Mesenchymal stem cell (in vitro differentiated cells and primary cell): ENCODE measurements around the gene FSD1.

Source experiments
- DNase-seq: peaks from one replicate; pipeline ENCODE4 v3.0.0-alpha.2; 2013
- H2AFZ ChIP-seq: one replicate; pipeline ENCODE4 v1.6.1; 2013; ENCODE audit warnings: low read depth, mild to moderate bottlenecking, control low read depth, inconsistent platforms, low read length, moderate library complexity
- H2AK5ac ChIP-seq: 2 replicates; pipeline ENCODE4 v1.6.1; 2013; ENCODE audit warnings: low read length, moderate library complexity, mild to moderate bottlenecking, inconsistent platforms; ENCODE audit not compliant: severe bottlenecking
- H2BK120ac ChIP-seq: one replicate; pipeline ENCODE4 v1.6.1; 2013; ENCODE audit warnings: low read depth, mild to moderate bottlenecking, inconsistent platforms, low read length, moderate library complexity
- H2BK12ac ChIP-seq, 2 experiments: one replicate each; pipeline ENCODE4 v1.6.1; 2013; ENCODE audit warnings: inconsistent platforms in 2 of 2, low read length in 2 of 2, mild to moderate bottlenecking in 2 of 2, moderate library complexity in 2 of 2, control low read depth in 1 of 2
- H2BK15ac ChIP-seq: one replicate; pipeline ENCODE4 v1.6.1; 2013; ENCODE audit warnings: mild to moderate bottlenecking, low read depth, inconsistent platforms; ENCODE audit not compliant: poor library complexity, severe bottlenecking
- H2BK5ac ChIP-seq: 2 replicates; pipeline ENCODE4 v1.6.1; 2013; ENCODE audit warnings: low read depth, mild to moderate bottlenecking, low read length, control low read depth, inconsistent platforms; ENCODE audit not compliant: poor library complexity, severe bottlenecking
- H3K14ac ChIP-seq, 2 experiments: one replicate each; pipeline ENCODE4 v1.6.1; 2013; ENCODE audit warnings: inconsistent platforms in 2 of 2, low read length in 2 of 2, control low read depth in 1 of 2, mild to moderate bottlenecking in 1 of 2, moderate library complexity in 1 of 2
- H3K18ac ChIP-seq, 2 experiments: one replicate each; pipeline ENCODE4 v1.6.1; 2013; ENCODE audit warnings: inconsistent platforms in 2 of 2, low read length in 2 of 2, control low read depth in 1 of 2, low read depth in 1 of 2, mild to moderate bottlenecking in 1 of 2
- H3K23ac ChIP-seq, 2 experiments: one replicate each; pipeline ENCODE4 v1.6.1; 2013; ENCODE audit warnings: inconsistent platforms in 2 of 2, low read length in 2 of 2, mild to moderate bottlenecking in 2 of 2, moderate library complexity in 2 of 2, control low read depth in 1 of 2
- H3K27ac ChIP-seq: 2 replicates; pipeline ENCODE4 v1.5.1; 2013; ENCODE audit warnings: mild to moderate bottlenecking, moderate library complexity, low read length, control low read depth, inconsistent platforms; ENCODE audit not compliant: poor library complexity, severe bottlenecking
- H3K27me3 ChIP-seq, 2 experiments: 2 replicates each; pipeline versions ENCODE4 v1.6.1 to v1.7.0; 2013; ENCODE audit warnings: low read length in 2 of 2, mild to moderate bottlenecking in 2 of 2, moderate library complexity in 2 of 2, control low read depth in 1 of 2, inconsistent platforms in 1 of 2; ENCODE audit not compliant: control insufficient read depth in 1 of 2, insufficient read depth in 1 of 2
- H3K36me3 ChIP-seq, 2 experiments: 2 replicates each; pipeline versions ENCODE4 v1.6.1 to v1.7.0; 2013; ENCODE audit warnings: low read length in 2 of 2, control low read depth in 1 of 2, inconsistent platforms in 1 of 2, low read depth in 1 of 2, mild to moderate bottlenecking in 1 of 2; ENCODE audit not compliant: insufficient read depth in 2 of 2, control insufficient read depth in 1 of 2
- H3K4ac ChIP-seq, 2 experiments: one replicate each; pipeline ENCODE4 v1.6.1; 2013; ENCODE audit warnings: inconsistent platforms in 2 of 2, low read length in 2 of 2, mild to moderate bottlenecking in 2 of 2, moderate library complexity in 2 of 2, control low read depth in 1 of 2, low read depth in 1 of 2
- H3K4me1 ChIP-seq: 2 replicates; pipeline ENCODE4 v1.6.1; 2013; ENCODE audit warnings: low read depth, low read length, control low read depth; ENCODE audit not compliant: control insufficient read depth, insufficient read depth
- H3K4me2 ChIP-seq: 2 replicates; pipeline ENCODE4 v1.6.1; 2013; ENCODE audit warnings: low read length, mild to moderate bottlenecking, inconsistent platforms; ENCODE audit not compliant: poor library complexity, severe bottlenecking
- H3K4me3 ChIP-seq, 2 experiments: 2 replicates each; pipeline versions ENCODE4 v1.5.1 to v1.7.0; 2013; ENCODE audit warnings: low read length in 2 of 2, mild to moderate bottlenecking in 2 of 2, control low read depth in 1 of 2, low read depth in 1 of 2; ENCODE audit not compliant: insufficient read depth in 1 of 2
- H3K79me1 ChIP-seq: replicated peaks from 2 replicates; pipeline ENCODE4 v1.6.1; 2013; ENCODE audit warnings: mild to moderate bottlenecking, control low read depth, low read length, inconsistent platforms; ENCODE audit not compliant: poor library complexity, severe bottlenecking
- H3K9ac ChIP-seq: 2 replicates; pipeline ENCODE4 v1.7.0; 2013; ENCODE audit warnings: mild to moderate bottlenecking, low read length, moderate library complexity
- H3K9me3 ChIP-seq: 2 replicates; pipeline ENCODE4 v1.7.0; 2013; ENCODE audit warnings: mild to moderate bottlenecking, low read length; ENCODE audit not compliant: control insufficient read depth
- H4K8ac ChIP-seq: one replicate; pipeline ENCODE4 v1.6.1; 2013; ENCODE audit warnings: inconsistent platforms, mild to moderate bottlenecking, low read length, moderate library complexity
- H4K91ac ChIP-seq: one replicate; pipeline ENCODE4 v1.6.1; 2013; ENCODE audit warnings: mild to moderate bottlenecking, low read length, inconsistent platforms
- WGBS: methylation state at CpG from one replicate; pipeline ENCODE4 v1.1.7; 2013; ENCODE audit warnings: mixed read lengths; 5-methylcytosine and 5-hydroxymethylcytosine counted together

FSD1 gene

GRCh38 chr19:4372165-4373012 lies 68.0 kb downstream of the FSD1 start:
- H4K8ac ChIP-seq = no peak overlapping the region

GRCh38 chr19:4373013-4373367 lies 68.6 kb downstream of the FSD1 start:
- no peak overlapping the region for H3K4me3 ChIP-seq
- no peak overlapping the region for H2BK5ac ChIP-seq
- no peak overlapping the region for H4K8ac ChIP-seq
- no peak overlapping the region for H2BK120ac ChIP-seq
- no peak overlapping the region for H3K4me2 ChIP-seq
- no peak overlapping the region for H3K23ac ChIP-seq
- no peak for DNase-seq
- H2BK15ac ChIP-seq = peak overlapping the region; percentile 53
- H4K91ac ChIP-seq = peak overlapping the region; percentile 7
- peaks cover 97% of the 10 kb centered on the region for H3K4me1 ChIP-seq
- no peaks in the 10 kb centered on the region for H3K27me3 ChIP-seq
- no peak overlapping the region for H2AFZ ChIP-seq
- H3K9ac ChIP-seq = peak overlapping the region; percentile 88
- H3K14ac ChIP-seq = no peak overlapping the region
- WGBS = 97% methylated on average over 8 of the region's 8 CpGs
- H3K9me3 ChIP-seq = no peaks in the 10 kb centered on the region
- peak overlapping the region; percentile 41 for H2AK5ac ChIP-seq
- peaks cover 28% of the 10 kb centered on the region for H3K79me1 ChIP-seq
- H3K36me3 ChIP-seq = peaks cover 10 to 46% of the 10 kb centered on the region in 2 experiments
- no peak overlapping the region for H3K27ac ChIP-seq
- H2BK12ac ChIP-seq = peak overlapping the region in 1 of 2 experiments; percentile 13
- H3K4ac ChIP-seq = no peak overlapping the region
- H3K18ac ChIP-seq = no peak overlapping the region

More at GRCh38 chr19:4372165-4373012, 68.0 kb downstream of the FSD1 start:
- no peaks in the 10 kb centered on the region for H3K27me3 ChIP-seq
- H2BK15ac ChIP-seq = peak overlapping the region; percentile 53
- H3K14ac ChIP-seq = peak overlapping the region in 1 of 2 experiments; percentile 7
- peak overlapping the region; percentile 9 for H4K91ac ChIP-seq
- peaks cover 31% of the 10 kb centered on the region for H3K79me1 ChIP-seq
- H2AFZ ChIP-seq = no peak overlapping the region
- peaks cover 96% of the 10 kb centered on the region for H3K4me1 ChIP-seq
- H3K4me3 ChIP-seq = no peak overlapping the region
- no peak overlapping the region for H3K23ac ChIP-seq
- no peaks in the 10 kb centered on the region for H3K9me3 ChIP-seq
- H2BK12ac ChIP-seq = no peak overlapping the region
- H2AK5ac ChIP-seq = peak overlapping the region; percentile 41
- no peak for DNase-seq
- H2BK120ac ChIP-seq = no peak overlapping the region
- no peak overlapping the region for H3K27ac ChIP-seq
- H3K4me2 ChIP-seq = no peak overlapping the region
- WGBS = 98% methylated on average over 22 of the region's 22 CpGs
- peak overlapping the region in 1 of 2 experiments; percentile 11 for H3K18ac ChIP-seq
- H3K4ac ChIP-seq = no peak overlapping the region
- H3K36me3 ChIP-seq = peaks cover 16 to 46% of the 10 kb centered on the region in 2 experiments
- no peak overlapping the region for H2BK5ac ChIP-seq
- H3K9ac ChIP-seq = peak overlapping the region; percentile 88
